SK-N-SH (cell line): ENCODE measurements around the gene KAT14. TPM values are rescaled to one million over a fixed set of nuclear protein-coding genes. Genes with fewer than 3 reads are reported as not detected.

Experiments
- CTCF ChIA-PET: fragments of 300-600, 350-600 bp; formaldehyde crosslinking; extraction: SDS; loops from one replicate; lab custom pipeline; 2021; lab: Yijun Ruan, JAX
- POLR2A ChIA-PET: fragments of 350-600 bp; sonication (Branson Sonifier 250); formaldehyde crosslinking; extraction: SDS; loops from one replicate; lab custom pipeline; 2020; ENCODE audit warnings: antibody characterized with exemption, inconsistent platforms; lab: Yijun Ruan, JAX
- DNase-seq: peaks from one replicate; pipeline ENCODE4 v3.0.0; 2012
- H2AFZ ChIP-seq: fragments of 200-600 bp; sonication (generic); 2 replicates; pipeline ENCODE4 v1.8.1; 2016; ENCODE audit warnings: antibody characterized with exemption, mild to moderate bottlenecking, low read depth
- H3F3A ChIP-seq: fragments of 200-600 bp; sonication (generic); replicated peaks from 2 replicates; pipeline ENCODE3; 2016; ENCODE audit warnings: antibody characterized with exemption, mild to moderate bottlenecking; ENCODE audit not compliant: insufficient read depth
- H3K27ac ChIP-seq, 2 experiments: fragments of 200-500 bp in 1 of 2; fragments of 200-600 bp in 1 of 2; sonication (Bioruptor generic) in 1 of 2; sonication (generic), shearing (Covaris generic) in 1 of 2; 2 replicates each; pipeline versions ENCODE4 v1.5.1 to v1.6.1; 2014 to 2016; ENCODE audit warnings: low read depth in 2 of 2, inconsistent platforms in 1 of 2, low read length in 1 of 2, mild to moderate bottlenecking in 1 of 2, mixed read lengths in 1 of 2
- H3K27me3 ChIP-seq: fragments of 200-600 bp; sonication (generic), shearing (Covaris generic); 2 replicates; pipeline ENCODE4 v1.6.1; 2016; ENCODE audit warnings: mixed run types; ENCODE audit not compliant: insufficient read depth
- H3K36me3 ChIP-seq, 2 experiments: fragments of 200-500 bp in 1 of 2; fragments of 200-600 bp in 1 of 2; sonication (Bioruptor generic) in 1 of 2; sonication (generic) in 1 of 2; replicated peaks in 1 of 2; 2 replicates each; pipeline versions ENCODE3 to v1.5.1; 2014 to 2016; ENCODE audit warnings: low read length in 1 of 2, mild to moderate bottlenecking in 1 of 2; ENCODE audit not compliant: insufficient read depth in 2 of 2, control insufficient read depth in 1 of 2
- H3K4me1 ChIP-seq, 2 experiments: fragments of 200-500 bp in 1 of 2; fragments of 200-600 bp in 1 of 2; sonication (Bioruptor generic) in 1 of 2; sonication (generic), shearing (Covaris generic) in 1 of 2; 2 replicates each; pipeline versions ENCODE4 v1.5.1 to v1.6.1; 2014 to 2016; ENCODE audit warnings: low read depth in 1 of 2, low read length in 1 of 2, mixed run types in 1 of 2; ENCODE audit not compliant: insufficient read depth in 2 of 2, control insufficient read depth in 1 of 2
- H3K4me2 ChIP-seq: fragments of 200-600 bp; sonication (generic), shearing (Covaris generic); 2 replicates; pipeline ENCODE4 v1.6.1; 2017; ENCODE audit warnings: mixed run types
- H3K4me3 ChIP-seq, 2 experiments: fragments of 200-500 bp in 1 of 2; fragments of 200-600 bp in 1 of 2; sonication (Bioruptor generic) in 1 of 2; sonication (generic), shearing (Covaris generic) in 1 of 2; 2 replicates each; pipeline versions ENCODE4 v1.5.1 to v1.8.1; 2014 to 2016; ENCODE audit warnings: low read depth in 2 of 2, inconsistent platforms in 1 of 2, low read length in 1 of 2, mild to moderate bottlenecking in 1 of 2, mixed read lengths in 1 of 2, moderate library complexity in 1 of 2
- H3K79me2 ChIP-seq: fragments of 200-600 bp; sonication (generic); 2 replicates; pipeline ENCODE4 v1.8.1; 2017; ENCODE audit warnings: mild to moderate bottlenecking; ENCODE audit not compliant: insufficient read depth
- H3K9ac ChIP-seq: fragments of 200-600 bp; sonication (generic); 2 replicates; pipeline ENCODE4 v1.6.1; 2017; ENCODE audit warnings: mixed run types
- H3K9me2 ChIP-seq: fragments of 200-600 bp; sonication (generic); 2 replicates; pipeline ENCODE4 v1.6.1; 2017; ENCODE audit warnings: mixed run types
- H3K9me3 ChIP-seq: fragments of 200-600 bp; sonication (generic); 2 replicates; pipeline ENCODE4 v1.6.1; 2017; ENCODE audit warnings: mixed run types, mild to moderate bottlenecking, moderate library complexity
- H4K20me1 ChIP-seq: fragments of 200-600 bp; sonication (generic); 2 replicates; pipeline ENCODE4 v1.6.1; 2017; ENCODE audit warnings: mild to moderate bottlenecking, mixed run types; ENCODE audit not compliant: insufficient read depth
- CHD2 ChIP-seq: fragments of 150-350 bp; IDR thresholded peaks from 2 replicates; pipeline ENCODE4 v1.6.1; 2018; ENCODE audit warnings: low read length; ENCODE audit not compliant: partially characterized antibody
- EZH2phosphoT487 ChIP-seq: fragments of 200-600 bp; sonication (generic); IDR thresholded peaks from 2 replicates; pipeline ENCODE4 v1.6.1; 2017; ENCODE audit warnings: low read depth, mixed run types, mild to moderate bottlenecking, antibody characterized with exemption, moderate library complexity, borderline replicate concordance
- FOXJ3 ChIP-seq: sonication (generic); formaldehyde crosslinking; IDR thresholded peaks from 2 replicates; pipeline ENCODE4 v1.5.1; 2020; ENCODE audit warnings: mild to moderate bottlenecking, missing genetic modification reagents
- FOXM1 ChIP-seq: IDR thresholded peaks from 2 replicates; pipeline ENCODE4 v1.4.0; 2012; ENCODE audit warnings: low read depth, mild to moderate bottlenecking
- GATA2 ChIP-seq: sonication (generic); formaldehyde crosslinking; IDR thresholded peaks from 2 replicates; pipeline ENCODE4 v1.5.0; 2020; ENCODE audit warnings: mild to moderate bottlenecking, missing genetic modification reagents
- IRF3 ChIP-seq: fragments of 150-350 bp; IDR thresholded peaks from 2 replicates; pipeline ENCODE4 v1.6.1; 2016; ENCODE audit warnings: mild to moderate bottlenecking, low read depth, low read length
- MAX ChIP-seq: IDR thresholded peaks from 2 replicates; pipeline ENCODE4 v1.4.0; 2012; ENCODE audit warnings: low read depth
- MEF2A ChIP-seq: IDR thresholded peaks from 2 replicates; pipeline ENCODE4 v1.4.0; 2012; ENCODE audit warnings: low read depth, borderline replicate concordance
- NFIC ChIP-seq: IDR thresholded peaks from 2 replicates; pipeline ENCODE4 v1.4.0; 2012; ENCODE audit warnings: borderline replicate concordance
- NRF1 ChIP-seq: IDR thresholded peaks from 2 replicates; pipeline ENCODE4 v1.6.1; 2012; ENCODE audit warnings: low read depth, mild to moderate bottlenecking, low read length
- PBX3 ChIP-seq: IDR thresholded peaks from 2 replicates; pipeline ENCODE4; 2012
- POLR2AphosphoS5 ChIP-seq: IDR thresholded peaks from 2 replicates; pipeline ENCODE4 v1.6.1; 2012; ENCODE audit warnings: low read depth, low read length
- RFX5 ChIP-seq: IDR thresholded peaks from 2 replicates; pipeline ENCODE4 v1.6.1; 2012; ENCODE audit warnings: mild to moderate bottlenecking, improper control_type of control experiment, low read length
- RXRA ChIP-seq: IDR thresholded peaks from 2 replicates; pipeline ENCODE4 v1.4.0; 2012; ENCODE audit warnings: low read depth, mild to moderate bottlenecking, borderline replicate concordance
- TAF1 ChIP-seq: IDR thresholded peaks from 2 replicates; pipeline ENCODE4 v1.6.1; 2012; ENCODE audit warnings: low read depth, mild to moderate bottlenecking, low read length, moderate library complexity, borderline replicate concordance
- TEAD4 ChIP-seq: IDR thresholded peaks from 2 replicates; pipeline ENCODE4 v1.4.0; 2012; ENCODE audit warnings: mild to moderate bottlenecking, borderline replicate concordance; ENCODE audit not compliant: insufficient read depth
- USF1 ChIP-seq: IDR thresholded peaks from 2 replicates; pipeline ENCODE4 v1.4.0; 2012; ENCODE audit warnings: low read depth, borderline replicate concordance
- YY1 ChIP-seq: IDR thresholded peaks from 2 replicates; pipeline ENCODE4 v1.4.0; 2012; ENCODE audit warnings: low read depth, mild to moderate bottlenecking
- ZBTB33 ChIP-seq: IDR thresholded peaks from 2 replicates; pipeline ENCODE4 v1.4.0; 2012; ENCODE audit warnings: low read depth, borderline replicate concordance
- WGBS: methylation state at CpG from one replicate; pipeline ENCODE4 v1.1.6; 2017; ENCODE audit warnings: low lambda C conversion rate; 5-methylcytosine and 5-hydroxymethylcytosine counted together
- polyA plus RNA-seq, 3 experiments: library from polyadenylated mRNA; depleted of rRNA; stranded (reverse); fragments of >200 nt; gene quantifications; 2 replicates each; pipeline ENCODE4 v1.2.3, GENCODE V29; 2012

KAT14 gene
- polyA plus RNA-seq, 1 of the 3 experiments (the other 2 are of a cell fraction): 7.3 TPM

- CTCF ChIA-PET: interaction anchor here (0.6 kb wide), 1 partner anchor 64 kb away, joined by 3 read pairs; no protein-coding TSS in a partner anchor
These were observed 1.2 kb downstream of the KAT14 start for GRCh38 chr20:18138639-18139583.

GRCh38 chr20:18139832-18140231 is 2.2 kb downstream of the KAT14 start:
- Histone ChIP-seq H3K4me1 (peaks cover 0 to 2% of the 10 kb centered on the region in 2 experiments; a peak in 1 of 4 replicates), H3K9me3 (no peaks in the 10 kb centered on the region), H3K4me2 (peak overlapping the region; percentile 99; the same call in 1 of the 2 replicates), H3K27ac (no peak overlapping the region), H2AFZ (no peak overlapping the region), H3K4me3 (peak overlapping the region in 1 of 2 experiments; percentile 97; a peak in 1 of 4 replicates), H3K27me3 (no peaks in the 10 kb centered on the region), H3K9ac (no peak overlapping the region), H3K79me2 (peaks cover 39% of the 10 kb centered on the region), H3K36me3 (peaks cover 18 to 22% of the 10 kb centered on the region in 2 experiments), H3F3A (no peaks in the 10 kb centered on the region), H4K20me1 (no peaks in the 10 kb centered on the region), H3K9me2 (no peaks in the 10 kb centered on the region)
- 97% methylated on average over 2 of the region's 2 CpGs for WGBS
- DNase-seq: no peak
- CTCF ChIA-PET: no interaction called here
- POLR2A ChIA-PET: interaction anchor here (0.6 kb wide), 1 partner anchor 58 kb away, joined by 3 read pairs; no protein-coding TSS in a partner anchor
- TF ChIP-seq EZH2phosphoT487: no peak
- TF ChIP-seq ZBTB33: no peak
- TF ChIP-seq MAX: no peak
- no peak for TF ChIP-seq IRF3
- no peak for TF ChIP-seq FOXJ3 (CRISPR knock-in tag)
- TF ChIP-seq RFX5: no peak
- no peak for TF ChIP-seq TEAD4
- TF ChIP-seq CHD2: no peak

More at GRCh38 chr20:18138639-18139583, 1.2 kb downstream of the KAT14 start:
- no peak for DNase-seq
- H3K27ac ChIP-seq: no peak overlapping the region
- H3K36me3 ChIP-seq: peaks cover 13 to 16% of the 10 kb centered on the region in 2 experiments
- peak overlapping the region; percentile 100 for H2AFZ ChIP-seq
- peaks cover 39% of the 10 kb centered on the region for H3K79me2 ChIP-seq
- no peaks in the 10 kb centered on the region for H3K27me3 ChIP-seq
- peaks cover 0 to 2% of the 10 kb centered on the region in 2 experiments; a peak in 1 of 4 replicates for H3K4me1 ChIP-seq
- TF ChIP-seq USF1: no peak
- no peak for TF ChIP-seq MAX
- TF ChIP-seq GATA2 (CRISPR knock-in tag): no peak
- TF ChIP-seq YY1: no peak
- no peak for TF ChIP-seq TEAD4
- no peak for TF ChIP-seq FOXM1
- TF ChIP-seq MEF2A: no peak
- no peak for TF ChIP-seq POLR2AphosphoS5
- TF ChIP-seq NRF1: no peak
- TF ChIP-seq PBX3: no peak
- no peak for TF ChIP-seq TAF1
- no peak for TF ChIP-seq RXRA
- TF ChIP-seq NFIC: no peak
- no peak for TF ChIP-seq EZH2phosphoT487
- peak overlapping the region; percentile 89 to 97 for H3K4me3 ChIP-seq
- H3K4me2 ChIP-seq: peak overlapping the region; percentile 99
- H3K9me3 ChIP-seq: no peaks in the 10 kb centered on the region
- no peaks in the 10 kb centered on the region for H4K20me1 ChIP-seq
- POLR2A ChIA-PET: interaction anchor here (0.6 to 2.0 kb wide), 5 partner anchors 59 to 369 kb away, joined by 3 to 5 read pairs (median 4); partner anchors contain the start of genes DZANK1, POLR3F, SEC23B and ZNF133
- 45% methylated on average over 7 of the region's 7 CpGs for WGBS
- no peaks in the 10 kb centered on the region for H3F3A ChIP-seq
- no peaks in the 10 kb centered on the region for H3K9me2 ChIP-seq
- peak overlapping the region; percentile 90 for H3K9ac ChIP-seq
